CD4-positive, alpha-beta T cell treated with Interferon gamma for 1 hour (primary cell): ENCODE data around the gene RPL14.
A peak's percentile ranks its signal among the peaks of the same experiment; 100 is the strongest.
"Not testable (repeated sequence)": the region's sequence is repeated elsewhere in the genome, so short reads cannot be mapped to it uniquely, and the experiment has no call there.

Source experiments
- DNase-seq: peaks from one replicate; pipeline ENCODE4 v3.0.0-alpha.2; 2020

The RPL14 gene

DNA sequence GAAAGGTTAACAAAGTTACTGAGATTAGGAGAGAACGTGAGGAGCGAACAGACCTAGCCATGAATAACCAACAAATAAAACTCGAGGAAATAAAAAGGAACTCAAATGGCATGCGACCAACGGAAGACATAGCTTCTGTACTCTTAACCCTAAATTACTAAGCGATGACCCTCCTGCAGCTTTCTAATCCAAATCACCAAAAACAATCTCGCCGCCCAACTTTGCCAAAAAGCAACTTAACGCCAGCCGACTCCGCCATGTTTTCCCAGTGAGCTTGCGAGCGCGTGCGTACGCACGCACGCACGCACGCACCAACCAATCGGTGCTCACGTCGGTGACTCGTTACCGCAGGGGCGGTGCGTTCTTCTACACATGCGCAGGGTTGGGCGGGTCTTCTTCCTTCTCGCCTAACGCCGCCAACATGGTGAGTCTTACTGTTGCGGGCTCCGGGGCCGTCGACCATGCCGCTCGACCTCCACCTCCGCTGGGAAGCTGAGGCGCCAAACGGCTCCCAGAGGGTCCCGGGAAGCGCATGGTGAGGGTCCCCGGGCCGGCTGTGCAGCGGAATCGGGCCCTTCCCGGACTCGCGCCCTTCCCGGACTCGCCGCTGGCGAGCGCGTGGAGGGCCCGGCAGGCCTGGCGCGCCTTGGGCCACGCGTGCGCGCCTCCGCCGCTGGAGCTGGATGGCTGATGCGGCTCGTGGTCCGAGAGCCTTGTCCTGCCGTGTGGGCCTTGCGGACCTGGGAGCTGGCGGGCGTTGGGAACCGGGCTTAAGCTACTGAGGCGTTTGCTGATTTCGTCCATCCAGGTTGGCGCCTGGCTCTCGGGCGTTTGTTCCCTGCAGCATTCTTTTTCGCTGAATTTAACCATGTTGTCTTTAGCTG lies at the start of gene RPL14:
Gene RPL14 (plus strand): TSS at position 400 of the 884 bp plus-strand sequence. CDS start 133 bp downstream, at position 533.
- DNase-seq = peak; percentile 93

DNA sequence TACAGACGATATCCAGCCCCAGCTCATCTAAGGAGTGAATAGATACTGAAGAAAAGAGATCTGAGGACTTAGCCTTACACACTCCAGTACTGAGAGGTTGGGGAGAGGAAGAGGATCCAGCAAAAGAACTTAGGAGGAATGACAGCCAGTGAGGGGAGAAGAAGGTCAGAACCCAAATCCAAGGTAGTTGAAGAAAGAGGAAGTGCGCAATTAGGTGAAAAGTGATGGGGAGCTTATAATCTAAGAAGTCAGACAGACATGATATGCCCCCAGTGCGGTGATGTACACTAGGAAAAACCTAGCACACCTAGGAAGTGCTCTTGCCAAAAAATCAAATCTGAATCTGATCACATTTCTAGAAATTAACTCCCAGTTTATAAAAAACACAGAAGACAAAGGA lies 49.5 kb upstream of the RPL14 start:
- DNase-seq = no peak

DNA sequence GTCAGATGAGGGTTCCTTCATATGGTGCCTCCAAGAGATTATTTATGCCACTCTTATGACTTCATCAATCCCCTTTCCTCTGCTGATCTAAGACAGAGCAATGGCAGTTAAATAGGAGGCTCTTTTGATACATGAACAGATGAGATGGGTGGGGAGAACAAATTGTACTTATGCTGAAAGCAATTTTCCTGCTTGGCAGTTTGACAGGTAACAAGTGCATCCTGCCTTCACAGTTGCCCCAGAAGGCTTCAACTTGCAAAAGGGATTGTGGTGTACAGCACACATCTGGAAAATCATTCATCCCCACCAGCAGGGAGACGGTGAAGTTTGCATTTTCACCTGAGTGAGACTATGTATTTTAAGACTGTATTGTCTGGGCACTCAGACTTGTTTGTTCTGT lies 42.9 kb upstream of the RPL14 start:
- no peak for DNase-seq

DNA sequence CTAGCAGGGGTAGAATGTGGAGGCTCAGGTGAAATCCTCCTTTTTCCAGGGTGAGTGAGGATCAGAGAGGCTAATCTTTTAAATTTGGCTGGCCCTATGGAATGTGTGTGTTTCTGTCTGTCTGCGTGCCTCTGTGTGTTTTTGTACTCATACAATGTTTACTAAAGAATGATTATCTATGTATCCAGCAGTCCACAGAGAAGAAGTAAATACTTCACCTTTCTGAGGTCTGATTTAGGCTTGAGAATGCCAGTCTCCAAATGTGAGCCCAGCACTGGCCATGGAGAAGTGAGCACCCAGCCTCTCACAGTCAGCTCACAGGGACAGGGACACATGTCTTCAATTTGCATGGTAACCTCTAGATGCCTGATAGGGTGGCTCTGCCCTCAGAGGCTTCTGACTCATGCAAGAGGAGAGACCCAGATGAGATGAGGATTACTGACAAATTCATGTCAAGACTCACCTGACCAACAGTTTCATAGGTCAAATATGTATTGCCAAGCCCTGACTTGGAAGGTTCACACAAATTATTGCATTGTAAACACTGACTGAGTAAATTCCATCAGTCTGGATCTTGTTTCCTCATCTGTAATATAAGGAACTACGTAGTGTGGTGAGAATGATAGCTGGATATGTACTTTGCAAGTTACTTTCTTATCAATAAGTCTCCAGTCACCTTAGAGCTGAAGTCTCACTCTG lies 39.1 kb upstream of the RPL14 start:
- DNase-seq = no peak

DNA sequence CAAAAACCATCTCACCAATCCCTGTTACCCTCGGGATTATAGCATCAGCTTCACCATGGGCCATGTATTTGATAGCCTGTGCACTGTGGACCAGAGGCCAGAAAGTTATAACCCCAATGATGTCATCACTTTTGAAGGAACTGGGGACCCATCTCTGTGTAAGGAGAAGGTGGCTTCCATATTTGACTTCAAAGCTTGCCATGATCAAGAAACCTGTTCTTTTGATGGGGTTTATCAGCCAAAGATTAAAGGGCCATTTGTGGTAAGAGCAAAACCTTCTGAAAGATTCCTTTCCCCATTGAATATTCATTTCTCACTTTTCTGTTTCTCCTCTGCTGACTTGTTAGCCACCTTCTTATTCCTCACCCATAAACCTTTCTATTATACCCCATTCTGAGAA lies 34.3 kb upstream of the RPL14 start:
- DNase-seq = no peak

DNA sequence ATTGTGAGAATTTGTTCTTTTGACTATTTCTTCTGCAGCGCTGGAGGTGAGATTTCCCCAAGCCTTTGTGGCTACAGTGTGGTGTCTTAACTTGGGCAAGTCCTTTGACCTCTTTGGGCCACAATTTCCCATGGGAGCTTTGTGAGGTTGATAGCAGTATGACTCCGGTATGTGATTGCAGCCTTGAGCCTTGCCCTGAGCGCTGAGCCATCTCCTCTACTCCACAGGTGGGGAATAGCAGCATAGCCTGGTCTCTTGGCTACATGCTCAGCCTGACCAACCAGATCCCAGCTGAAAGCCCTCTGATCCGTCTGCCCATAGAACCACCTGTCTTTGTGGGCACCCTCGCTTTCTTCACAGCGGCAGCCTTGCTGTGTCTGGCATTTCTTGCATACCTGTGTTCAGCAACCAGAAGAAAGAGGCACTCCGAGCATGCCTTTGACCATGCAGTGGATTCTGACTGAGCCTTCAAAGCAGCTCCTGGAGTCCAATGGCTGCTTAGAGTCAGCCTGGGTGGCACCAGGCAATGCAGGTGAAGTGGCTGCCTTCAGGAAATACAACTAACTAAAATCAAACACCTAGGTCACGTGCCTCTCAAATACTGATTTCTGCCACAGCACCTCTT lies 30.0 kb upstream of the RPL14 start:
- DNase-seq = no peak

DNA sequence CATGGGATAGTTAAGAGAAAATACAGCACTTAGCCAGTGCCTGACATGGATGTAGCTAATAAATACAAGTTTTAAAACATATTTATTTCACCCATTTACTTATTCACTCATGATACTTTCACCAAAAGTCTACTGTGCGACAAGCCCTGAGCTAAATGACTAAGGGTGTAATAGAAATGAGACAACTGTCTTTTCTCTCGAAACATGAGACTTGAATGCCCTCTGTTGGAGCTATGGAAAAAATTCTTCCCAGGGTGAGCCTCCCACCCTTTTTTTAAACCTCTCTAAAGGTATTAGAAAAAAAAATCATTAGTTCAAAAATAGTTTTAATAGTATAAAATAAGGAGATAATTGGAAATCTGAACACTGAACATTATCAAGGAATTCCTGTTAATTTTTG lies 24.3 kb upstream of the RPL14 start:
- no peak for DNase-seq

DNA sequence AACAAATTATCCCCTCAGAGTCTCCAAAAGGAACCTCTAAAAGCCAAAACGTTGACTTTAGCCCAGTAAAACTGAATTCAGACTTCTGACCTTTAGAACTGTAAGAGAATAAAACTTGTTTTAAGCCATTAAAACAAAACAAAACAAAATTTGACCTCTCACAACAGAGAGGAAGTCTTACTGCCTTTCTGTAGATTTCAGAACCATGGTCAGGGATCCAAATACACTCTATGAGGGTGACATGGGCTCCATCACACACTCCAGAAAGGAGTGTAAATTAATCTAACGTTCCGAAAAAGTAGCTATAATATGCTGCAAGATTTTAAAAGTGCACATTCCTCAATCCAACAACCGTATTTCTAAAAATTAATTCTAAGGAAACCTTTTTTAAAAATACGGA lies 19.2 kb upstream of the RPL14 start:
- DNase-seq = no peak

DNA sequence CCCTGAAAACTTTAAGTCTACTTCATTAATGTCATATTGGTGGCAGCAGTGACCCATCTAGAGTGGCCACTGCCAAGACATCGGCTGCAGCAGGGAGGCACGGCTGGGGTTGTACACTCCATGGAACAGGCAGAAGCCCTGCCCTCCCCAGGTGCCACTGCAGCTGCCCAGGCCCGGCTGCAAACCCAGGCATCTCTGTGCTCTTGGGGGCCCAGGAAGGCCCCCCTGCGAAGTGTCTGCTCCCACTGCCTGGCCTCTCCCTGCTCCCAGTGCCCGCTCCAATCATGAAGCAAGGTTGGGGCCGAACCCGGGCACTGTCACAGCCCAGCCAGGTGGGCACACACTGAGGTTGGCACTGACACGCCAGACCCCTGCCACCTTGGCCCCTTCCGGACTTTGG lies 12.1 kb upstream of the RPL14 start:
- DNase-seq = no peak

DNA sequence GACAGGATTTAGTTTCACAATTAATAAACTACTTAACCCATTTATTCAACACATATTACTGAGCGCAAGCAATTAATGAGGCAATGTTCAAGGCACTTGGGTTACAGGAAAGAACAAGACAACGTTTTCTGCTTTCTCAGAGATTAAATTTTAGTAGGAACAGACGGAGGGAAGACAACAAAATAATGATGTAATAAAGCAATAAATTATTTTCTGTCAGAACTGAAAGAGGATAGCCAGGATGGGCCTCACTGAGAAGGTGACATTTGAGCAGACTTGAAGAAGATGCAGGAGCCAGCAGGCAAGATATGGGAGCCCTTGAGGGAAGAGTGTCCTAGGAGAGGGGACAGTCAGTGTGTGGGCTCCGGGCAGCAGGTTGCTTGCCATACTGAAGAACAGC lies 11.3 kb upstream of the RPL14 start:
- no peak for DNase-seq

DNA sequence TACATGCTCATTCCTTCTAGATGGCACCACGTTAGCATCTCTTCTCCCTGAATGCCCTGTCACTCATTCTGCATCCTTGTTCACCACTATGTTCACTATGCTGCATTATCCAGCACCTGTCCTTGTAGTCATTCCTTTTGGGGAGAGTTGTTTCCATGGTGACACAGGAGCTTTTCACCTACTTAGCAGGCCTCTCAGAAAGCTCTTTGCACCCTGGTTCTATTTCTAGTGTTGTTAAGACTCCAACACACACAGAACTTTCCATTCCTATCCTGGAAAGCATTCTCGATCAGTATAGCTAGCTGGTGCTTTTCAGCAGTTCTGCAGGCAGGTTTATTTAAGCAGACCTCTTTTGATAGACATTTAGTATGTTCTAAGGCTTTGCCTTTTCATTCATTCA lies 6.7 kb upstream of the RPL14 start:
- DNase-seq = no peak

DNA sequence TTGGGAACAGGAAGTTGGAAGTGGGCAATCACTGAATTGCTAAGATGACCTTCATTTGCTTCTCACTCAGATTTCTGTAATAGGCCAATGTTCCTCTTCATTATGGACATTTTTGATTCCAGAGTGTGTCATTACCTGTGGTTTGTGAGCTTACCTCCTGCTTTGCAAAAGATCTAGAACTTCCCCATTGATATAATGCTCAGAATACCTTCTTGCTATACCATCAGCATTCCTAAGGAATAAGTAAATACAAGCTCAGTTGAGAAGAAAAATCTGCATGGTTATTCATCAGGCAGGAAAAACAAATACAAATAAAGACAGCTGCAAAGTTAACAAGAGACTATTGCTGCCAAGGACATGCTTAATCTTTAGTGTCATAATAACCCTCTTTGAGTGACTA lies 5.6 kb upstream of the RPL14 start:
- no peak for DNase-seq

DNA sequence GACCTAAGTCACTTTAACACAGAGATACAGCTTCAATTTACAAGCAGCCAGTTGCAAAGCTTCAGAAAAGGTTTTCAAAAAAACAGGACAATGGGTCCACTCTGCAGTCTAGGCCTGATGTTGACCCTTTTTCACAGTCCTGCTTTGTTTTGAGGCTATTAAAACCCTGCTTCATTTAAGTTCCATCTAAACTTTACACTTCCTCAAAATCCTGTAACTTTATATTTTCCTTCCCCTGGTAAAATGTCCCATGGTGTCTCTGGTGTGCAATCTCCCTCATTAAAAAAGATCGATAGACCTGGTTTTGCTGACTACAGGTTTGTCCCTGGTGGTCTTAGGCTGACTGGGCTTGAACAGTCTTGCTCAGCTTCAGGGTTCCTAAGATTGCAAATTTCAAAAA lies 5.1 kb upstream of the RPL14 start:
- no peak for DNase-seq

DNA sequence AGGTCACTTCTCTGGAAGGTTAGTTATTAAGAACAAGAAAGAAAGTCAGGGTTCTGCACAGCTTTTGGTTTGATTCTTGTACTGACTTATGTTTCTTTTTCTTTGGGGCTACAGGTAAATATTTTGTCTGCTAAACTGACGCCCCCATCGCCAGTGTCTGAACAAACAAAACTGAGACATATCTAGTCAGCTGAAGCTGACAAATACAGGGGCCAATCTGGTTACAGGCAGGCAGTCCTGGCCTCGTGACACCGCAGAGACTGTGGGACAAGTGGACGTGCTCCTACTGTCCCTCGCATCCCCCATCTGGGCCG lies 4.6 kb upstream of the RPL14 start:
- DNase-seq = no peak

DNA sequence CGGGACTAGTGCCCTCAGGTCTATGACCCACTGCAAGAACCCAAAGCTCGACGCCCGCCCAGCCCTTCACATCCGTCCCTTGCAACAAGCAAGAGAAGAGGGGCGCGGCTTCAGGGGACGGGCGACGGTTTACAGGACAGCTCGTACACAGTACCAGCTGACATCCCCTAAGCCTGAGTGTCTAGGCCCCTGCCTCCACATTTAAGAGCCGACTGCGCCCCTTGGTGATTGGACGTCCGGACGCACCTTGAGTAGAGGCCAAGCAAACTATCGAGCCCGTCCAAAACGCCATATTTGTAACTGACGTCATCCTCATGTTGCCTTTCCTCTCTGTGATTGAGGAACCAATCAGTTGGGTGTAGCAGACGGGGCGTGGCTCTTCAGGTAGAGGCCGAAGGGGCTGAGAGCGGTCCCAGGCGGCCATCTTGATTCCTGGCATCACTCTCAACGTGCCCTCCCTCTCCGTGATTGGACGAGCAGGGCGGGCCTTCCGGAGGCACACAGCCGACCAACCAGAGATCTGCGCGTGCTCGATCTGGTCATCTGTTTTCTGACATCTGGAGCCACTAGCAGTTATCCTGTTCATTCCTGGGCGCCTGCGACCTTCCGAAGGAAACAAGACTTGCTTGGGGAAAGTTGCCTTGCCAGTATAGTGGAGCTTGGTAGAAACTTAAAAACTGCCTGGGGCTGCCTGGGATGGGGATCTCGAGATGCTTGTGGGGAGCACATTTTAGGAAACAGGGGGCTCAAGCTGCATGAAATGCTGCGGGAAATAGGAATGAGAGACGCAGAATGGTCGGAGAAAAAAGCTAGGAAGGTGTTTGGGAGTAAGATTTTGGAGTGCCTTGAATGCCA lies 4.0 kb upstream of the RPL14 start:
- DNase-seq = peak; percentile 98

DNA sequence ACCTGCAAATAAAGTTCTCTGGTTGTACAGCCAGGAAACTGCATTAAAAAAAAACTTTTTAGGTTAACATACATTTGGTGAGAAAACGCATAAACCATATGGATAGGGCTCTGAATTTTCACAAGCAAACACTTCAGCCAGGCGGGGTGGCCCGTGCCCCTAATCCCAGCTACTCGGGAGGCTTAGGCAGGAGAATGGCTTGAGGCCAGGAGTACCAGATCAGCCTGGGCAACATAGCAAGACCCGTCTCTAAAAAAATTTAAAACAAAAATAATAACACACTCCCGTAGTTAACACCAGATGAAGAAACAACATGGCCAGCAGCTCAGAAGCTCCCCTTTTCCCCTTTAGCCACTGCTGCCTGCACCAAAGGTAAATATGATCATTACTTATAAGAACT lies 3.2 kb upstream of the RPL14 start:
- no peak for DNase-seq

DNA sequence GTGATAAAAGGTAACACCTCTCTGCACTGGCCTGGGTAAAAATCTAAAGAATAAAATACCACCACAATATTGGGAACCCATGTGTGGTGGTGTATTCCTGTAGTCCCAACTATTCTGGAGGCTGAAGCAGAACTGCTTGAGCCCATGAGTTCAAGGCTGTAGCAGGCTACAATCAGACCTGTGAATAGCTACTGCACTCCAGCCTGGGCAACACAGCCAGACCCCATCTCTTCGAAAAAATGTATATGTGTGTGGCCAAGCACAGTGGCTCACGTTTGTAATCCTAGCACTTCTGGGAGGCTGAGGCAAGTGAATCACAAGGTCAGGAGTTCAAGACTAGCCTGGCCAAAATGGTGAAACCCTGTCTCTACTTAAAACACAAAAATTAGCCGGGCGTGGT lies 1.8 kb upstream of the RPL14 start:
- no peak for DNase-seq

DNA sequence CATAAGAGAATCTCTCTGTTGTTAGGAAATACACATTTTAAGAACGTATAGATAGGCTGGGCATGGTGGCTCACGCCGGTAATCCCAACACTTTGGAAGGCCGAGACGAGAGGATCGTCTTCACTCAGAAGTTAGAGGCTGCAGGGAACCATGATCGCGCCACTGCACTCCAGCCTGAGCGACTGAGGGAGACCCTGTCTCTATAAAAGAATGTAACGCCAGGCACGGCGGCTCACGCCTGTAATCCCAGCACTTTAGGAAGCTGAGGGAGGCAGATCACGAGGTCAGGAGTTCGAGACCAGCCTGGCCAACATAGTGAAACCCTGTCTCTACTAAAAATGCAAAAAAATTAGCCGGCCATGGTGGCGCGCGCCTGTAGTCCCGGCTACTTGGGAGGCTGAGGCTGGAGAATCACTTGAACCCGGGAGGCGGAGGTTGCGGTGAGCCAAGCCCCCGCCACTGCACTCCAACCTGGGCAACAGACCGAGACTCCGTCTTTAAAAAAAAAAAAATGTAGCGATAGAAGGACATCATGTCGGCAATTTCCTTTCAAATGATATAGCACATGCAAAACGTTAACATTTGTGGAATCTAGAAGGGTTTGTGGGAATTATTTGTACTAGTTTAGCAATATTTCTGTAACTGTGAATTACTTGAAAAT lies 730 bp upstream of the RPL14 start:
- DNase-seq = no peak

DNA sequence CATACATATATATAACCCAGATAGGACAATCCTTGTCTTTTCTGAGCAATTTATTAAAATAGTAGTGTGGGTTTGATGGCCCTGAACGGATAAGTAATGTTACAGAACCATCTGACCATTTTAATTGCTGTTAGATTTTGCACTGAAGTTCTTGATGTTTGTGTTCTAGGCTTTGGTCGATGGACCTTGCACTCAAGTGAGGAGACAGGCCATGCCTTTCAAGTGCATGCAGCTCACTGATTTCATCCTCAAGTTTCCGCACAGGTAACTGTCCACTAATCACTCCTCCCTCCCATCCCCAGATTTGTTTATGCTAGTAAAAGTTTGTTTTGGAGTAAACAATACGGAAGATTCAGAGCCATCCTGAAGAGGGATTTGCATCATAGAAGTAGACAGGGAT lies 1.3 kb downstream of the RPL14 start:
- DNase-seq = no peak

DNA sequence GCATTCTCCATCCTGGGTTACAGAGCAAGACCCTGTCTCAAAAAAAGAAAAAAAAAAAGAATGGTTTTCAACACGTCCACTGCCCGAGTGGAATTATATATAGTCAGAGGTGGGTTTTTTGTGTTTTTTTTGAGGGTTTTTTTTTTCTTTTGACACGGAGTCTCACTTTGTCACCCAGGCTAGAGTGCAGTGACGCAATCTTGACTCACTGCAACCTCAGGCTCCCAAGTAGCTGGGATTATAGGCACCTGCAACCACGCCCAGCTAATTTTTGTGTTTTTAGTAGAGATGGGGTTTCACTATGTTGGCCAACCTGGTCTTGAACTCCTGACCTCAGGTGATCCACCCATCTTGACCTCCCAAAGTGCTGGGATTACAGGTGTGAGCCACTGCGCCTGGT lies 3.3 kb downstream of the RPL14 start:
- not testable (repeated sequence) for DNase-seq

DNA sequence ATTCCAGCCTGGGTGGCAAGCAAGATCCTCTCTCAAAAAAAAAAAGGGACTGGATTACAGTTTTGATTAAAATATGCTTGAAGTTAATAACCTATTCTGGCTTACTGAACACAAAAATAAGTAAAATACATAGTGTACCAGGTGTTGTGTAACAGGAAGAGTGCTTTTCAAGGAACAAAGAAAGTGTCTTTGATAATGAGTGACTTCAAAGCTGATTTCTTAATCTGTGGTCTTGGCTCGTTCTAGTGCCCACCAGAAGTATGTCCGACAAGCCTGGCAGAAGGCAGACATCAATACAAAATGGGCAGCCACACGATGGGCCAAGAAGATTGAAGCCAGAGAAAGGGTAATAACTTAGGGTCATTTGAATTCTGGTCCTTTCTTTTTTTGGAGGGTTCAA lies 4.0 kb downstream of the RPL14 start:
- no peak for DNase-seq

DNA sequence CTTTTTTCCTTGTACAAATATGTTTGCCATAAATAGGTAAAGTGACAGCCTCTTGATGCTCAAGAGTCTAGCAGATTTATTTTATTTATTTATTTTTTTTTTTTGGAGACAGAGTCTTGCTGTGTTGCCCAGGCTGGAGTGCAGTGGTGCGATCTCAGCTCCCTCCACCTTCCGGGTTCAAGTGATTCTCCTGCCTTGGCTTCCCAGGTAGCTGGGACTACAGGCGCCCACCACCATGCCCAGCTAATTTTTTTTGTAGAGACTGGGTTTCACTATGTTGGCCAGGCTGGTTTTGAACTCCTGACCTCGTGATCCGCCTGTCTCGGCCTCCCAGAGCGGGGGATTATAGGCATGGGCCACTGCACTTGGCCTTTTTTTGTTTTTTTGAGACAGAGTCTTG lies 5.7 kb downstream of the RPL14 start:
- not testable (repeated sequence) for DNase-seq

DNA sequence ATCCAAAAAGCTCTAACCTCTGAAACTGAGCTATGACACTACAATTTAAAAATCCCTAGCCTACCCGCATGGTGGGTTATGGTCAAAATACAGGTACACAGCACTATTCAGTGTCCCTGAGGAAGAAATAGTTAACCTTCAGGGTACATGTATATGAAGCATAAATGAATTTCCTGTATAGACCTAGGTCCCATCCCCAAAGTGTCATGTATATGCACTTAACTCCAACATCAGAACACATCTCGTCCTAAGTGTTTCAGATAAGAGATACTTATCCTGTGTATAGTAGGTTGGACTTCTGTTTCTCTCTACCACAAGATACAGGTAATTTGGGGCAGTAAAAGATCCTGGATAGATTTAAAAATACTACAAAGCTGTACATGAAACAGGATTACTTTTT lies 6.4 kb downstream of the RPL14 start:
- DNase-seq = no peak
